Transverse colon (tissue), 4 donors: ENCODE measurements around the gene GNAL.

Source experiments
- CTCF ChIP-seq, 5 experiments: fragments of 200-600 bp in 3 of 5; fragments of 450-650 bp in 2 of 5; sonication (generic) in 3 of 5; IDR thresholded peaks; 1 replicate in 2 of 5; 2 replicates in 3 of 5; pipeline ENCODE4 v1.5.1; 2016 to 2017; ENCODE audit warnings: antibody characterized with exemption in 5 of 5, inconsistent platforms in 3 of 5, mild to moderate bottlenecking in 2 of 5, moderate library complexity in 1 of 5
- EP300 ChIP-seq: sonication (generic); formaldehyde crosslinking; IDR thresholded peaks from one replicate; pipeline ENCODE4 v1.6.1; 2017; ENCODE audit warnings: antibody characterized with exemption, low read depth
- POLR2A ChIP-seq: fragments of 450-650 bp; IDR thresholded peaks from one replicate; pipeline ENCODE4 v1.6.1; 2016; ENCODE audit warnings: antibody characterized with exemption, mild to moderate bottlenecking, moderate library complexity
- POLR2AphosphoS5 ChIP-seq, 3 donors: sonication (generic); formaldehyde crosslinking; IDR thresholded peaks; one replicate each; pipeline ENCODE4 v1.6.1; 2016; ENCODE audit warnings: antibody characterized with exemption in 3 of 3

GRCh38 chr18:11661430-11661829 lies 27.6 kb upstream of the GNAL start:
- TF ChIP-seq CTCF (IDR thresholded peaks at IDR 0.05) (no peak), EP300 (no peak), POLR2AphosphoS5 (IDR thresholded peaks at IDR 0.05) (no peak), POLR2A (no peak)
